Measurements from ENCODE around the gene MINDY4B. TPM values are rescaled to one million over a fixed set of nuclear protein-coding genes. Genes with fewer than 3 reads are reported as not detected.

Gene MINDY4B
- total and polyA plus RNA-seq, 4 donors = not detected

DNA sequence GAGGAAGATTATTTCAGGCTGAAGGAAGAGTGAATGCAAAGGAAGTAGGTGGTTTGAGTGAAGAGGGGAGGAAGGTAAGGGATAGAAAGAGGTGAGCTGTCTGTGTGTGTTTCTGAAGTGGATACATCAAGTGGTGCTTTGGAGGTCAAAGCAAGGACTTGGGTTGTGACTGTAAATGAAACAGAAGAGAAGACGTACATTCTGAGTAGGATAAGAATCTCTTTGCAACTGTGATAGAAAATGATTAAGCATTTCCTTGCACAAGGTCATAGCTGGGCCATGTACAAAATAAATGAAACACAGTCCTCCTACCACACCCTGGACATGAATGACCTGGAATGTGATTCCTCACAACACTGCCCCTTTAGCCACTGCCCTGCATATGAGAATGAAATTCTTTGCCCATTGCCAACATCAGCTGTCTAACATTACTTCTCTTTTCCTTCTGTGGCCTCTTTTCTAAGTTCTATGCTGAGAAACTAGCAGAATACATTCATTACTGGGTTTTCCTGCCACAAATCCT lies 28.3 kb upstream of the MINDY4B start (continued):
- TF ChIP-seq, protein P1, sequence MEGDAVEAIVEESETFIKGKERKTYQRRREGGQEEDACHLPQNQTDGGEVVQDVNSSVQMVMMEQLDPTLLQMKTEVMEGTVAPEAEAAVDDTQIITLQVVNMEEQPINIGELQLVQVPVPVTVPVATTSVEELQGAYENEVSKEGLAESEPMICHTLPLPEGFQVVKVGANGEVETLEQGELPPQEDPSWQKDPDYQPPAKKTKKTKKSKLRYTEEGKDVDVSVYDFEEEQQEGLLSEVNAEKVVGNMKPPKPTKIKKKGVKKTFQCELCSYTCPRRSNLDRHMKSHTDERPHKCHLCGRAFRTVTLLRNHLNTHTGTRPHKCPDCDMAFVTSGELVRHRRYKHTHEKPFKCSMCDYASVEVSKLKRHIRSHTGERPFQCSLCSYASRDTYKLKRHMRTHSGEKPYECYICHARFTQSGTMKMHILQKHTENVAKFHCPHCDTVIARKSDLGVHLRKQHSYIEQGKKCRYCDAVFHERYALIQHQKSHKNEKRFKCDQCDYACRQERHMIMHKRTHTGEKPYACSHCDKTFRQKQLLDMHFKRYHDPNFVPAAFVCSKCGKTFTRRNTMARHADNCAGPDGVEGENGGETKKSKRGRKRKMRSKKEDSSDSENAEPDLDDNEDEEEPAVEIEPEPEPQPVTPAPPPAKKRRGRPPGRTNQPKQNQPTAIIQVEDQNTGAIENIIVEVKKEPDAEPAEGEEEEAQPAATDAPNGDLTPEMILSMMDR (IDR thresholded peaks at IDR 0.05; ENCODE audit: low read depth, low read length, missing input control) = no peak
- TF ChIP-seq EGR1 (IDR thresholded peaks at IDR 0.05; ENCODE audit: low read depth in 2 of 2) = no peak

DNA sequence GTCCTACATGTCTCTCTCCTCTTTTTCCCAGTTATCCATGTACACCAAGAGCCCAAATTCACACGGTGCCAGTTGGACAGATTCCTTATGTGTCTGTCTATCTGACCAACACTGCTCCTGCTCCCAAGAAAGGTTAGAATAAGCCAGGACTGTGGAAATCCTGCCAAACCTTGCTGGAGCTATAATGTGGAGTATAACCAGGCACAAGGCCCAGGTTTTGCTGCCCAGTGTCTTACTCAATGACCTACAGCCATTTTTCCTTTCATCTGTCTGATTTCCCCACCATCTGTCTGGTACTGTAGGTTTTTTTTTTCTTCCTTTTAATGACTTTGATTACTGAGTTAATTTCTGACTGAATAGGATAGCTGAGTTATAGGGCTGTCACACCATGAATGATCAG lies 26.5 kb upstream of the MINDY4B start:
- no peaks in the 10 kb centered on the region for H3K36me3 ChIP-seq (ENCODE audit: control insufficient read depth in 4 of 4, insufficient read depth in 3 of 4, low read depth in 1 of 4, low read length in 3 of 4)
- no peaks in the 10 kb centered on the region for H3K27me3 ChIP-seq (ENCODE audit: control insufficient read depth in 4 of 4, insufficient read depth in 4 of 4, low read length in 3 of 4)
- TF ChIP-seq FOXA2 (IDR thresholded peaks at IDR 0.05) (no peak), GABPA (IDR thresholded peaks at IDR 0.05 in 1 of 2, conservative IDR thresholded peaks at IDR 0.05 in 1 of 2) (no peak), RXRA (IDR thresholded peaks at IDR 0.05) (no peak), SP1 (IDR thresholded peaks at IDR 0.05) (no peak)
- TF ChIP-seq, protein P2, sequence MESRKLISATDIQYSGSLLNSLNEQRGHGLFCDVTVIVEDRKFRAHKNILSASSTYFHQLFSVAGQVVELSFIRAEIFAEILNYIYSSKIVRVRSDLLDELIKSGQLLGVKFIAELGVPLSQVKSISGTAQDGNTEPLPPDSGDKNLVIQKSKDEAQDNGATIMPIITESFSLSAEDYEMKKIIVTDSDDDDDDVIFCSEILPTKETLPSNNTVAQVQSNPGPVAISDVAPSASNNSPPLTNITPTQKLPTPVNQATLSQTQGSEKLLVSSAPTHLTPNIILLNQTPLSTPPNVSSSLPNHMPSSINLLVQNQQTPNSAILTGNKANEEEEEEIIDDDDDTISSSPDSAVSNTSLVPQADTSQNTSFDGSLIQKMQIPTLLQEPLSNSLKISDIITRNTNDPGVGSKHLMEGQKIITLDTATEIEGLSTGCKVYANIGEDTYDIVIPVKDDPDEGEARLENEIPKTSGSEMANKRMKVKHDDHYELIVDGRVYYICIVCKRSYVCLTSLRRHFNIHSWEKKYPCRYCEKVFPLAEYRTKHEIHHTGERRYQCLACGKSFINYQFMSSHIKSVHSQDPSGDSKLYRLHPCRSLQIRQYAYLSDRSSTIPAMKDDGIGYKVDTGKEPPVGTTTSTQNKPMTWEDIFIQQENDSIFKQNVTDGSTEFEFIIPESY (IDR thresholded peaks at IDR 0.05) = no peak
- TF ChIP-seq, protein P1 (IDR thresholded peaks at IDR 0.05; ENCODE audit: low read depth, low read length, missing input control) = no peak
- no peak overlapping the region for H3K9ac ChIP-seq (ENCODE audit: low read depth in 1 of 2, low read length in 2 of 2)
- H3K4me1 ChIP-seq (ENCODE audit: control insufficient read depth in 4 of 4, insufficient read depth in 4 of 4, low read length in 3 of 4) = no peaks in the 10 kb centered on the region
- 85% methylated on average over 1 of the region's 1 CpG for WGBS
- H3K9me3 ChIP-seq (ENCODE audit: control insufficient read depth in 4 of 4, low read length in 3 of 4) = no peaks in the 10 kb centered on the region
- H3K4me3 ChIP-seq (ENCODE audit: low read depth in 1 of 3, low read length in 3 of 3) = no peak overlapping the region
- no peak for DNase-seq (ENCODE audit: low spot score)
- no peak overlapping the region for H3K27ac ChIP-seq (ENCODE audit: low read depth in 1 of 2, low read length in 2 of 2)

DNA sequence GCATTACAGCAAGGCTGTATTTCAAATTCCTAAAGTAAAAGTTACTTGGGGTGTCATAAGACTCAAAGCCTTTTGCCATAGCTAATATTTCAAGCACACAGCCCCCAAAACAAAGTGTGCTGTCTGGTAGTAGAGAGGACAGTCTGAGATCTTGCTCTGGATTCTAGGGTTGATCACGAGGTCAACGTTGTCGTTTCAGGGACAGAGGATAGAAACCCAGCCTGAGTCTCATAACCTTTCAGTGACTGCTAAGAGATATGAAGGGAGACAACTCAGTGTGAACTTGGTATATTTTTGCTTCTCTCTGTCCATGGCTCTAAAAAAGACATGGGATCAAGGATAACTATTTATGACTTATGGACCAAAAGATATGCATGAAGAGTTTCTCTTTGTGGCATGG lies 25.6 kb upstream of the MINDY4B start:
- 83% methylated on average over 3 of the region's 3 CpGs for WGBS
- Histone ChIP-seq H3K27me3 (ENCODE audit: control insufficient read depth in 4 of 4, insufficient read depth in 4 of 4, low read length in 3 of 4) (no peaks in the 10 kb centered on the region), H3K9ac (ENCODE audit: low read depth in 1 of 2, low read length in 2 of 2) (no peak overlapping the region), H3K36me3 (ENCODE audit: control insufficient read depth in 4 of 4, insufficient read depth in 3 of 4, low read depth in 1 of 4, low read length in 3 of 4) (no peaks in the 10 kb centered on the region), H3K9me3 (ENCODE audit: control insufficient read depth in 4 of 4, low read length in 3 of 4) (no peaks in the 10 kb centered on the region), H3K27ac (ENCODE audit: low read depth in 1 of 2, low read length in 2 of 2) (no peak overlapping the region), H3K4me1 (ENCODE audit: control insufficient read depth in 4 of 4, insufficient read depth in 4 of 4, low read length in 3 of 4) (no peaks in the 10 kb centered on the region), H3K4me3 (ENCODE audit: low read depth in 1 of 3, low read length in 3 of 3) (no peak overlapping the region)
- DNase-seq (ENCODE audit: low spot score) = no peak
- TF ChIP-seq GABPA (IDR thresholded peaks at IDR 0.05 in 1 of 2, conservative IDR thresholded peaks at IDR 0.05 in 1 of 2) (no peak), FOXA2 (IDR thresholded peaks at IDR 0.05) (no peak), FOXA1 (IDR thresholded peaks at IDR 0.05) (no peak), JUND (IDR thresholded peaks at IDR 0.05) (no peak), SP1 (IDR thresholded peaks at IDR 0.05) (no peak), YY1 (IDR thresholded peaks at IDR 0.05) (no peak)
- TF ChIP-seq, protein P3, sequence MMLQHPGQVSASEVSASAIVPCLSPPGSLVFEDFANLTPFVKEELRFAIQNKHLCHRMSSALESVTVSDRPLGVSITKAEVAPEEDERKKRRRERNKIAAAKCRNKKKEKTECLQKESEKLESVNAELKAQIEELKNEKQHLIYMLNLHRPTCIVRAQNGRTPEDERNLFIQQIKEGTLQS (IDR thresholded peaks at IDR 0.05) = no peak
- TF ChIP-seq, protein P4, sequence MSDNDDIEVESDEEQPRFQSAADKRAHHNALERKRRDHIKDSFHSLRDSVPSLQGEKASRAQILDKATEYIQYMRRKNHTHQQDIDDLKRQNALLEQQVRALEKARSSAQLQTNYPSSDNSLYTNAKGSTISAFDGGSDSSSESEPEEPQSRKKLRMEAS (IDR thresholded peaks at IDR 0.05) = no peak
